Pancreas (tissue), 10 donors: ENCODE data around the gene MCF2L2. TPM values are rescaled to one million over a fixed set of nuclear protein-coding genes. Genes with fewer than 3 reads are reported as not detected.

Experiments used
- ATAC-seq, 4 donors: fragments of 200-7000 bp; cut with Tn5 transposase; one replicate each; pipeline versions ENCODE4 v1.8.0 to v1.9.1; 2020; ENCODE audit warnings: mild to moderate bottlenecking in 4 of 4, moderate library complexity in 4 of 4
- DNase-seq, 6 donors: peaks; one replicate each; pipeline ENCODE4 v3.0.0-alpha.2; 2020
- FAIRE-seq: peaks from 2 replicates; lab custom pipeline; 2012; peaks lifted over from hg19 to GRCh38; lab: Jason Lieb, UNC
- H3K27ac ChIP-seq, 4 donors: fragments of 200-600 bp; sonication (generic); 1 replicate in 3 of 4; 2 replicates in 1 of 4; pipeline versions ENCODE4 v1.5.0 to v1.8.0; 2020
- H3K27me3 ChIP-seq, 4 donors: fragments of 200-600 bp; one replicate each; pipeline ENCODE4 v1.8.0; 2021
- H3K36me3 ChIP-seq, 3 donors: fragments of 200-600 bp; sonication (generic) in 1 of 3; one replicate each; pipeline versions ENCODE4 v1.5.0 to v1.8.0; 2020 to 2021
- H3K4me1 ChIP-seq, 3 donors: fragments of 200-600 bp; one replicate each; pipeline ENCODE4 v1.8.0; 2021
- H3K4me3 ChIP-seq, 4 donors: fragments of 200-600 bp; sonication (generic) in 2 of 4; one replicate each; pipeline versions ENCODE4 v1.5.0 to v1.8.0; 2020 to 2021
- H3K9me3 ChIP-seq, 4 donors: fragments of 200-600 bp; one replicate each; pipeline ENCODE4 v1.8.0; 2021
- CTCF ChIP-seq, 4 donors: fragments of 200-600 bp; sonication (generic) in 3 of 4; IDR thresholded peaks; one replicate each; pipeline versions ENCODE4 v1.5.0 to v1.8.0; 2021; ENCODE audit warnings: antibody characterized with exemption in 4 of 4
- WGBS, 2 donors: extraction: QIAGEN DNeasy Blood & Tissue Kit; methylation state at CpG; one replicate each; pipeline ENCODE4 v1.1.7; 2013; 5-methylcytosine and 5-hydroxymethylcytosine counted together
- intact Hi-C, 3 donors: fragments of 100-400 bp; cut with DNase I; formaldehyde crosslinking; loops; one replicate each; pipeline versions ENCODE4 v1.11.1 to v1.14.2; 2022
- polyA plus RNA-seq, 2 donors: library from polyadenylated mRNA; stranded (reverse); fragments of 200-250 nt; gene quantifications; one replicate each; pipeline ENCODE4 v1.2.3, GENCODE V29; 2013
- total RNA-seq, 6 donors: library from RNA; stranded (reverse); fragmentation: NEBNext Ultra II Directional in 4 of 6; extraction: Animal tissue kit (Norgen Biotek cat#: 25700) in 4 of 6; gene quantifications; one replicate each; pipeline versions ENCODE4 v1.2.1 to v1.2.4, GENCODE V29; 2021 to 2023
- donor health status: healthy with polysubstance abuse.
- donor health status: DM: no; HTN: no; CAD: no; lungs with moderate emphysema.
- donor health status: DM: no; HTN: no; CAD: no.
- donor health status: control.
- donor health status: control.
- donor health status: Bipolar disorder and iron deficiency.
- donor health status: DM: yes; HTN: yes; CAD: no.
- donor health status: DM: no; HTN: no; CAD: no.
- donor health status: DM: no; HTN: no; CAD: no.
- donor health status: DM: yes; HTN: yes; CAD: no.

The MCF2L2 gene
- total and polyA plus RNA-seq, 8 donors, result 0.54 to 2.0 (median 0.97) TPM

- TF ChIP-seq CTCF (IDR thresholded peaks at IDR 0.05), result no peak
- Histone ChIP-seq H3K4me1 (peaks cover 0 to 7% (median 0%) of the 10 kb centered on the region in 3 donors), H3K27ac (no peak overlapping the region), H3K27me3 (no peaks in the 10 kb centered on the region), H3K36me3 (no peaks in the 10 kb centered on the region), H3K9me3 (no peaks in the 10 kb centered on the region), H3K4me3 (no peak overlapping the region)
- no peak for FAIRE-seq
- peak; percentile 29 to 77 (median 60) for DNase-seq
- peak; percentile 55 to 91 (median 84) for ATAC-seq
- intact Hi-C loops, result no loop called here
- WGBS, 2 donors, result 54 to 55% methylated on average over 1 of the region's 1 CpG
Observed at GRCh38 chr3:183438735-183439134, 10.3 kb upstream of the MCF2L2 start.

- H3K4me3 ChIP-seq, result no peak overlapping the region
Observed at GRCh38 chr3:183437666-183438564, 9.5 kb upstream of the MCF2L2 start.

GRCh38 chr3:183437061-183437460, 8.6 kb upstream of the MCF2L2 start:
- Histone ChIP-seq H3K4me3 (no peak overlapping the region), H3K36me3 (no peaks in the 10 kb centered on the region), H3K9me3 (no peaks in the 10 kb centered on the region), H3K4me1 (peaks cover 0 to 7% (median 0%) of the 10 kb centered on the region in 3 donors), H3K27me3 (no peaks in the 10 kb centered on the region), H3K27ac (no peak overlapping the region)
- ATAC-seq (no peak), FAIRE-seq (no peak), DNase-seq (no peak)
- WGBS, 2 donors, result 81 to 85% methylated on average over 1 of the region's 1 CpG
- TF ChIP-seq CTCF (IDR thresholded peaks at IDR 0.05), result no peak
- intact Hi-C loops, result no loop called here

More at GRCh38 chr3:183437666-183438564, 9.5 kb upstream of the MCF2L2 start:
- Histone ChIP-seq H3K4me1 (peaks cover 0 to 7% (median 0%) of the 10 kb centered on the region in 3 donors), H3K27ac (no peak overlapping the region), H3K36me3 (no peaks in the 10 kb centered on the region), H3K9me3 (no peaks in the 10 kb centered on the region), H3K27me3 (no peaks in the 10 kb centered on the region)
- DNase-seq (no peak), FAIRE-seq (no peak), ATAC-seq (no peak)
- no peak for TF ChIP-seq CTCF (IDR thresholded peaks at IDR 0.05)
- WGBS, 2 donors, result 88 to 90% methylated on average over 6 of the region's 6 CpGs
- intact Hi-C loops, result no loop called here

- intact Hi-C loops, result no loop called here
- Histone ChIP-seq H3K36me3 (no peaks in the 10 kb centered on the region), H3K27ac (no peak overlapping the region), H3K27me3 (no peaks in the 10 kb centered on the region), H3K4me3 (no peak overlapping the region), H3K4me1 (peaks cover 0 to 7% (median 0%) of the 10 kb centered on the region in 3 donors), H3K9me3 (no peaks in the 10 kb centered on the region)
- WGBS, 2 donors, result 82 to 86% methylated on average over 1 of the region's 1 CpG
- DNase-seq (no peak), FAIRE-seq (no peak), ATAC-seq (no peak)
- TF ChIP-seq CTCF (IDR thresholded peaks at IDR 0.05), result no peak
Observed at GRCh38 chr3:183435661-183436060, 7.2 kb upstream of the MCF2L2 start.

GRCh38 chr3:183434992-183435391, 6.6 kb upstream of the MCF2L2 start:
- intact Hi-C loops, result no loop called here
- no peak for ATAC-seq
- Histone ChIP-seq H3K27me3 (no peaks in the 10 kb centered on the region), H3K36me3 (no peaks in the 10 kb centered on the region), H3K4me3 (no peak overlapping the region), H3K9me3 (no peaks in the 10 kb centered on the region), H3K27ac (no peak overlapping the region), H3K4me1 (peaks cover 0 to 7% (median 0%) of the 10 kb centered on the region in 3 donors)
- 90 to 91% methylated on average over 2 of the region's 2 CpGs for WGBS, 2 donors
- TF ChIP-seq CTCF (IDR thresholded peaks at IDR 0.05), result no peak
- no peak for FAIRE-seq
- DNase-seq, result no peak
